ENCODE measurements around the gene RCOR3.

- TF ChIP-seq CTCF (conservative IDR thresholded peaks at IDR 0.05; ENCODE audit: low read depth, low read length) = no peak
- no peak for TF ChIP-seq EZH2 (IDR thresholded peaks at IDR 0.05; ENCODE audit: borderline replicate concordance, low read depth, low read length, poor library complexity, severe bottlenecking)
Measured at GRCh38 chr1:211336775-211337174, 77.6 kb downstream of the RCOR3 start.

Measured in A673 (cell line).